Stimulated activated CD4-positive, alpha-beta T cell treated with anti-CD3 and anti-CD28 coated beads, Interleukin-1b, Interleukin-23, amount 100 ng/mL, for 1 hour (primary cell): ENCODE results near the gene SHISA2.

Experiments
- DNase-seq, 2 donors: peaks; one replicate each; pipeline ENCODE4 v3.0.0-alpha.2; 2020; ENCODE audit warnings: low read depth in 2 of 2

Gene SHISA2

GRCh38 chr13:26048741-26049140, 3.1 kb downstream of the SHISA2 start:
- DNase-seq, result no peak

GRCh38 chr13:26047040-26047439, 4.8 kb downstream of the SHISA2 start:
- no peak for DNase-seq

- DNase-seq, result no peak
Observed at GRCh38 chr13:26046639-26047038, 5.2 kb downstream of the SHISA2 start.

- no peak for DNase-seq
Observed at GRCh38 chr13:26045142-26045541, 6.7 kb downstream of the SHISA2 start.

- DNase-seq, result no peak
Observed at GRCh38 chr13:26042785-26043184, 9.0 kb downstream of the SHISA2 start.

GRCh38 chr13:26041444-26041843, 10.4 kb downstream of the SHISA2 start:
- DNase-seq, result no peak

GRCh38 chr13:26038931-26039475, 12.8 kb downstream of the SHISA2 start:
- DNase-seq, result no peak

GRCh38 chr13:26037302-26037701, 14.5 kb downstream of the SHISA2 start:
- DNase-seq, result no peak

GRCh38 chr13:26036383-26036782, 15.4 kb downstream of the SHISA2 start:
- DNase-seq, result no peak

- no peak for DNase-seq
Observed at GRCh38 chr13:26034018-26034417, 17.8 kb downstream of the SHISA2 start.

GRCh38 chr13:26030331-26030730, 21.5 kb downstream of the SHISA2 start:
- no peak for DNase-seq

GRCh38 chr13:26029581-26030136, 22.2 kb downstream of the SHISA2 start:
- DNase-seq, result no peak

GRCh38 chr13:26026211-26026610, 25.6 kb downstream of the SHISA2 start:
- no peak for DNase-seq

GRCh38 chr13:26025771-26026170, 26.0 kb downstream of the SHISA2 start:
- no peak for DNase-seq

GRCh38 chr13:26025196-26025595, 26.6 kb downstream of the SHISA2 start:
- DNase-seq, result no peak

GRCh38 chr13:26024558-26024957, 27.3 kb downstream of the SHISA2 start:
- DNase-seq, result no peak

GRCh38 chr13:26022538-26023292, 29.1 kb downstream of the SHISA2 start:
- DNase-seq, result no peak

- no peak for DNase-seq
Observed at GRCh38 chr13:26021956-26022355, 29.9 kb downstream of the SHISA2 start.

GRCh38 chr13:26021516-26021915, 30.3 kb downstream of the SHISA2 start:
- no peak for DNase-seq

GRCh38 chr13:26020891-26021290, 30.9 kb downstream of the SHISA2 start:
- no peak for DNase-seq

- DNase-seq, result no peak
Observed at GRCh38 chr13:26019881-26020870, 31.6 kb downstream of the SHISA2 start.

- DNase-seq, result no peak
Observed at GRCh38 chr13:26019251-26019650, 32.6 kb downstream of the SHISA2 start.
